Adrenal gland (tissue), 12 donors: ENCODE measurements around the gene SIL1. TPM values are rescaled to one million over a fixed set of nuclear protein-coding genes. Genes with fewer than 3 reads are reported as not detected.

ENCODE experiments used
- DNase-seq, 7 donors: peaks; one replicate each; pipeline ENCODE4 v3.0.0-alpha.2; 2019 to 2020
- H3K27ac ChIP-seq, 5 donors: fragments of 200-600 bp; sonication (generic) in 4 of 5; 1 replicate in 3 of 5; 2 replicates in 2 of 5; pipeline versions ENCODE4 v1.5.1 to v1.8.0; 2016 to 2020; ENCODE audit warnings: mild to moderate bottlenecking in 1 of 5
- H3K27me3 ChIP-seq: fragments of 200-600 bp; 2 replicates; pipeline ENCODE4 v1.8.0; 2021
- H3K36me3 ChIP-seq, 2 donors: fragments of 200-600 bp; replicated peaks in 1 of 2; 1 replicate in 1 of 2; 2 replicates in 1 of 2; pipeline versions ENCODE4 v1.5.1 to v1.8.0; 2018 to 2022
- H3K4me1 ChIP-seq, 2 donors: fragments of 200-600 bp; replicated peaks in 1 of 2; 1 replicate in 1 of 2; 2 replicates in 1 of 2; pipeline versions ENCODE4 v1.5.1 to v1.8.0; 2018 to 2021
- H3K4me3 ChIP-seq, 4 donors: fragments of 200-600 bp; sonication (generic) in 3 of 4; one replicate each; pipeline ENCODE4 v1.5.1; 2016 to 2018
- H3K9me3 ChIP-seq, 3 donors: fragments of 200-600 bp; sonication (generic) in 1 of 3; replicated peaks in 1 of 3; 1 replicate in 2 of 3; 2 replicates in 1 of 3; pipeline versions ENCODE4 v1.5.1 to v1.8.0; 2016 to 2021
- CTCF ChIP-seq, 6 experiments: fragments of 450-650 bp in 4 of 6; fragments of 200-600 bp in 2 of 6; sonication (generic) in 1 of 6; IDR thresholded peaks; 1 replicate in 5 of 6; 2 replicates in 1 of 6; pipeline versions ENCODE4 v1.5.1 to v1.8.0; 2016 to 2021; ENCODE audit warnings: antibody characterized with exemption in 6 of 6, mild to moderate bottlenecking in 2 of 6, moderate library complexity in 1 of 6
- POLR2A ChIP-seq, 2 donors: fragments of 450-650 bp; IDR thresholded peaks; one replicate each; pipeline ENCODE4 v1.6.1; 2017; ENCODE audit warnings: antibody characterized with exemption in 2 of 2, mild to moderate bottlenecking in 2 of 2, moderate library complexity in 1 of 2
- WGBS, 4 donors: extraction: QIAGEN DNeasy Blood & Tissue Kit in 2 of 4; methylation state at CpG; one replicate each; pipeline versions ENCODE4 v1.1.5 to v1.1.7; 2013 to 2017; 5-methylcytosine and 5-hydroxymethylcytosine counted together
- intact Hi-C, 2 donors: fragments of 100-400 bp; cut with DNase I; formaldehyde crosslinking; loops; one replicate each; pipeline versions ENCODE4 v1.14.1 to v1.15.0; 2022 to 2023
- polyA plus RNA-seq, 3 donors: library from polyadenylated mRNA; stranded (reverse); fragments of 200-250 nt in 2 of 3; fragments of 350-450 nt in 1 of 3; fragmentation: Illumina TruSeq in 1 of 3; extraction: RNeasy Lipid Tissue Mini Kit (QIAGEN cat#74804) in 1 of 3; gene quantifications; one replicate each; pipeline ENCODE4 v1.2.3, GENCODE V29; 2013 to 2014
- total RNA-seq, 9 donors: library from RNA; depleted of rRNA in 4 of 9; stranded (reverse); fragments of >200 nt in 4 of 9; fragments of 120-200 nt in 1 of 9; fragmentation: NEBNext Ultra II Directional in 1 of 9; extraction: Animal tissue kit (Norgen Biotek cat#: 25700) in 1 of 9; gene quantifications; one replicate each; pipeline versions ENCODE4 v1.1.0 to v1.2.4, GENCODE V29; 2013 to 2023
- donor health status: healthy with polysubstance abuse.
- donor health status: Bipolar disorder and iron deficiency.
- donor health status: DM: yes; HTN: yes; CAD: no.
- donor health status: DM: no; HTN: no; CAD: no.
- donor health status: DM: no; HTN: no; CAD: no.
- donor health status: DM: yes; HTN: yes; CAD: no.

Gene SIL1
- total and polyA plus RNA-seq, 12 donors: 81.9 to 313 (median 142) TPM

- Histone ChIP-seq H3K27me3 (no peaks in the 10 kb centered on the region), H3K36me3 (no peaks in the 10 kb centered on the region), H3K9me3 (no peaks in the 10 kb centered on the region), H3K4me1 (peaks cover 20 to 37% of the 10 kb centered on the region in 2 donors), H3K4me3 (no peak overlapping the region), H3K27ac (no peak overlapping the region)
- DNase-seq: no peak
- intact Hi-C loops: no loop called here
- 87 to 96% (median 90%) methylated on average over 1 of the region's 1 CpG for WGBS, 4 donors
- TF ChIP-seq POLR2A (IDR thresholded peaks at IDR 0.05): no peak
- TF ChIP-seq CTCF (IDR thresholded peaks at IDR 0.05): no peak
Observed at GRCh38 chr5:138961729-138962128, 236.4 kb downstream of the SIL1 start.

DNA sequence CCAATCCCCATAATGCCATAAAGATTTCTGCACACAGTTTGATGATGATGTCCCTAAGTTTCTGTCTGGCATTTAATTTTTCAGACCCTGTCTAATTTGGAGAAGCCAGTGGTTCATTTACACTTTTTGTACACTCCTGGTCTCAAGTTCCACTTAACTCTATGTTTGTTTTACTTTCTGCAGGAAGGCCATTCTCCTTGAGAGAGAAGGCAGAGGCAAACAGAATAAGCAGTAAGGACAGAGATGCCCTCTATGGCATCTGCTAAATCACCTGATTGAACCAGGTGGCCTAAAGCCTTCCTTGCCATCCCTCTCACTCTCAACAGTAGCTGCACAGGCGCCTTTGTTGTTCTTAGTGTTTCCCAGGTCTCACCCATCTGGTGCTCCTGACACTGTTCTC, 236.9 kb downstream of the SIL1 start:
- Histone ChIP-seq H3K4me1 (peaks cover 17 to 32% of the 10 kb centered on the region in 2 donors), H3K27me3 (no peaks in the 10 kb centered on the region), H3K27ac (no peak overlapping the region), H3K9me3 (no peaks in the 10 kb centered on the region), H3K36me3 (no peaks in the 10 kb centered on the region), H3K4me3 (no peak overlapping the region)
- no peak for DNase-seq
- TF ChIP-seq CTCF (IDR thresholded peaks at IDR 0.05) (no peak), POLR2A (IDR thresholded peaks at IDR 0.05) (no peak)
- WGBS, 4 donors: 83 to 100% (median 95%) methylated on average over 1 of the region's 1 CpG
- intact Hi-C loops: no loop called here

DNA sequence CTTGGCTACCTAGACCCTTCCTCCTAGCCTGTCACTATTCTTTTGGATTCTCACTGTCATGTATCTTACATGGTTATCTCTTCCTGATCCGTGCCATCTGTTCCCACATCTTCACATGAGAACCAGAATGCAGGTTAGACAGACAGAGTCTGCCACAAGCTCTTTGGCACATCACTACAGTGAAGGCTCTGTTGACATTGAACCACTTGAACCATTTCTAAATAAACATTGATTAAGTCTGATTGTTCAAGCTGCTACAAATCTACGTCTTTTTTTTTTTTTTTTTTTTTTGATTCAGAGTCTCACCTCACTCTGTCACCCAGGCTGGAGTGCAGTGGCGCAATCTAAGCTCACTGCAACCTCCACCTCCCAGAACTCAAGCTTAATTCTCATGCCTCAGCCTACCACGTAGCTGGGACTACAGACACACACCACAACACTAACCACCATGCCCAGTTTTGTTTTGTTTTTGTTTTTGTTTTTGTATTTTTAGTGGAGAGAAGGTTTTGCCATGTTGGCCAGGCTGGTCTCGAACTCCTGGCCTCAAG, 237.9 kb downstream of the SIL1 start:
- DNase-seq: peak in 1 of 7 donors; percentile 35
- TF ChIP-seq CTCF (IDR thresholded peaks at IDR 0.05) (no peak), POLR2A (IDR thresholded peaks at IDR 0.05) (no peak)
- 79 to 83% (median 81%) methylated on average over 5 of the region's 5 CpGs for WGBS, 4 donors
- intact Hi-C loops: no loop called here
- Histone ChIP-seq H3K4me1 (peaks cover 17 to 35% of the 10 kb centered on the region in 2 donors), H3K4me3 (no peak overlapping the region), H3K36me3 (no peaks in the 10 kb centered on the region), H3K27me3 (no peaks in the 10 kb centered on the region), H3K9me3 (no peaks in the 10 kb centered on the region), H3K27ac (peak overlapping the region in 1 of 5 donors; percentile 2)

GRCh38 chr5:138956801-138957200, 241.4 kb downstream of the SIL1 start:
- Histone ChIP-seq H3K4me3 (no peak overlapping the region), H3K9me3 (no peaks in the 10 kb centered on the region), H3K4me1 (peaks cover 32 to 44% of the 10 kb centered on the region in 2 donors), H3K27me3 (no peaks in the 10 kb centered on the region), H3K27ac (no peak overlapping the region), H3K36me3 (no peaks in the 10 kb centered on the region)
- TF ChIP-seq POLR2A (IDR thresholded peaks at IDR 0.05) (no peak), CTCF (IDR thresholded peaks at IDR 0.05) (no peak)
- DNase-seq: peak in 1 of 7 donors; percentile 11
- 89 to 100% (median 95%) methylated on average over 1 of the region's 1 CpG for WGBS, 4 donors
- intact Hi-C loops: no loop called here
